ENCODE measurements around the gene AXL.

DNA sequence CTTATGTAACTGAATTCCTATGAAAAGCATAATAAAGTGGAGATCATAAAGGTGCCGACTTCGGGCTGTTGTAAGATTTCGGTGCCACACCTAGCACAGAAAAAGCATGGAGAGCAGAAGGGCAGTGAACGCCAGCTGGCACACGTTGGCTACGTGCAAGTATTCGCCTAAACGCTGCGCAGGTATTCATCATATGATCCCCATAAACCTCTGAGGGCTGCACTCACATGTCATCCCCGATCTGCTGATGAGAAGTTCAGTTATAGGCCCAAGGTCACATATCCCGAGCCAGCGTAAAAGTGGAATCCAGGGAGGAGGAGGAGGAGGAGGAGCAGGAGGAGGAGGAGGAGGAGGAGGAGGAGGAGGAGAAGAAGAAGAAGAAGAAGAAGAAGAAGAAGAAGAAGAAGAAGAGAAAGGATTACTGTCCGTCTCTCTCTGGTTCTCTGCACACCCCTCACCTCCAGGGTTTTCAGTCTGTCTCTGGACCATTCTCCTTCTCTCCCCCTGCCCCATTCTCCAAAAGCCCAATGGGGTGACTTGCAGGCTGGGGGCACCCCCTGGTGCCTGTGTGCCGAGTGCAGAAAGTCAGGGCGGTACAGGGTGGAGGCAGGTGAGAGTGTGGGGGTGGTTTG lies 44.6 kb upstream of the AXL start:
- TF ChIP-seq, protein P1, sequence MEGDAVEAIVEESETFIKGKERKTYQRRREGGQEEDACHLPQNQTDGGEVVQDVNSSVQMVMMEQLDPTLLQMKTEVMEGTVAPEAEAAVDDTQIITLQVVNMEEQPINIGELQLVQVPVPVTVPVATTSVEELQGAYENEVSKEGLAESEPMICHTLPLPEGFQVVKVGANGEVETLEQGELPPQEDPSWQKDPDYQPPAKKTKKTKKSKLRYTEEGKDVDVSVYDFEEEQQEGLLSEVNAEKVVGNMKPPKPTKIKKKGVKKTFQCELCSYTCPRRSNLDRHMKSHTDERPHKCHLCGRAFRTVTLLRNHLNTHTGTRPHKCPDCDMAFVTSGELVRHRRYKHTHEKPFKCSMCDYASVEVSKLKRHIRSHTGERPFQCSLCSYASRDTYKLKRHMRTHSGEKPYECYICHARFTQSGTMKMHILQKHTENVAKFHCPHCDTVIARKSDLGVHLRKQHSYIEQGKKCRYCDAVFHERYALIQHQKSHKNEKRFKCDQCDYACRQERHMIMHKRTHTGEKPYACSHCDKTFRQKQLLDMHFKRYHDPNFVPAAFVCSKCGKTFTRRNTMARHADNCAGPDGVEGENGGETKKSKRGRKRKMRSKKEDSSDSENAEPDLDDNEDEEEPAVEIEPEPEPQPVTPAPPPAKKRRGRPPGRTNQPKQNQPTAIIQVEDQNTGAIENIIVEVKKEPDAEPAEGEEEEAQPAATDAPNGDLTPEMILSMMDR (IDR thresholded peaks at IDR 0.05), result no peak
- TF ChIP-seq POLR2A (IDR thresholded peaks at IDR 0.05), result no peak

Data from Peyer's patch (tissue), 4 donors.